GM12891 (cell line): Measurements from ENCODE around the gene PLA2G2A.

Experiments
- POLR2A ChIP-seq: IDR thresholded peaks from 2 replicates; pipeline ENCODE4 v1.6.1; 2011; ENCODE audit warnings: low read depth, low read length, control low read depth
- POLR2AphosphoS5 ChIP-seq: IDR thresholded peaks from 2 replicates; pipeline ENCODE4 v1.6.1; 2011; ENCODE audit warnings: low read depth, low read length, control low read depth
- POU2F2 ChIP-seq: IDR thresholded peaks from 2 replicates; pipeline ENCODE4 v1.6.1; 2011; ENCODE audit warnings: low read depth, mild to moderate bottlenecking, control low read depth, low read length, moderate library complexity
- SPI1 ChIP-seq: IDR thresholded peaks from 2 replicates; pipeline ENCODE4 v1.6.1; 2011; ENCODE audit warnings: low read depth, low read length, control low read depth
- TAF1 ChIP-seq: IDR thresholded peaks from 2 replicates; pipeline ENCODE4 v1.6.1; 2011; ENCODE audit warnings: low read depth, low read length, control low read depth

DNA sequence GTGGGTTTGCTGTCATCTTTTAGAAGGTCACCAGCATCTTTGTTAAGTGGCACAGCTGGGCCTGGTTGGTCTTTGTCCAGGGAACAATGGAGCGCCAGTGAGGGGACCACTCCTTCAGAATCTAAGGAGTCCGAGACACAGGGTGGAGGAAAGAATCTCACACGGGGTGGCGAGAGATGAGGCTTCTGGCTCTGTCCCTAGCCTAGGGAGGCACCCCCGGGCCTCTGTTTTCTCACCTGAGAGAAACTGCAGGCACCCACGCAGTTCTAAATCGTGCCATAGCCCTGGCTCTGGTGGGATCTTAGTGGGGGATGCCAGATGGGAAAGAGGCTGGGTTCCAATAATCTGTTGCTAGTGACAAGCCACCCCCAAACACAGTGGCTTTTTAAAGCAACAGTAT, 45.1 kb downstream of the PLA2G2A start:
- no peak for TF ChIP-seq POLR2A
- no peak for TF ChIP-seq SPI1
- TF ChIP-seq TAF1: no peak
- TF ChIP-seq POLR2AphosphoS5: no peak
- TF ChIP-seq POU2F2: no peak
